GM18951 (cell line): Measurements from ENCODE around the gene C2orf92.

Experiments used
- POLR2A ChIP-seq: IDR thresholded peaks from 4 replicates; pipeline ENCODE4 v1.6.1; 2011; ENCODE audit warnings: mild to moderate bottlenecking; ENCODE audit not compliant: insufficient read length, insufficient read depth; ENCODE audit errors: extremely low read depth
- in situ Hi-C: fragments of 300-500 bp; cut with MboI; formaldehyde crosslinking; loops from one replicate; pipeline ENCODE4 v1.12.0; 2022; ENCODE audit warnings: low sequenced_read_pairs, mixed read lengths, inconsistent platforms; ENCODE audit not compliant: unreplicated experiment

The C2orf92 gene

DNA sequence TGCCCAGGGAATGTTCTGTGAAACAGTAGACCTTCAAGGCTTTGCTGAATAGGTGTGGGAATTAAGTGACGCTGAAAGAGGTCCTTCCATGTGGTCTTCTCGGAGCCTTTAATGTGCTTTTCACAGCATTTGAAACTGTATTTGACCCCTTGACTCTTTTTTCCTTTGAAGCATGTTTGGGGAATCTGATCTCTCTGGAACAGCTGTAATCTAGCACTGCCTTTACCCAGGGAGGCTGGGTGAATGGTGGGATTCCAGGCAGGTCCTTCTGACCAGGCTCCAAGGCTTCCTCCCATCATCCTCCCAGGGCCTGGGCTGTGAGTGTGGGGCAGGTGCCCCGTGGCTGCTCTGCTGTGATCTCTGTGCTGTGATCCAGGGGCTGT, 48.1 kb downstream of the C2orf92 start:
- TF ChIP-seq POLR2A: no peak
- in situ Hi-C loops: no loop called here

DNA sequence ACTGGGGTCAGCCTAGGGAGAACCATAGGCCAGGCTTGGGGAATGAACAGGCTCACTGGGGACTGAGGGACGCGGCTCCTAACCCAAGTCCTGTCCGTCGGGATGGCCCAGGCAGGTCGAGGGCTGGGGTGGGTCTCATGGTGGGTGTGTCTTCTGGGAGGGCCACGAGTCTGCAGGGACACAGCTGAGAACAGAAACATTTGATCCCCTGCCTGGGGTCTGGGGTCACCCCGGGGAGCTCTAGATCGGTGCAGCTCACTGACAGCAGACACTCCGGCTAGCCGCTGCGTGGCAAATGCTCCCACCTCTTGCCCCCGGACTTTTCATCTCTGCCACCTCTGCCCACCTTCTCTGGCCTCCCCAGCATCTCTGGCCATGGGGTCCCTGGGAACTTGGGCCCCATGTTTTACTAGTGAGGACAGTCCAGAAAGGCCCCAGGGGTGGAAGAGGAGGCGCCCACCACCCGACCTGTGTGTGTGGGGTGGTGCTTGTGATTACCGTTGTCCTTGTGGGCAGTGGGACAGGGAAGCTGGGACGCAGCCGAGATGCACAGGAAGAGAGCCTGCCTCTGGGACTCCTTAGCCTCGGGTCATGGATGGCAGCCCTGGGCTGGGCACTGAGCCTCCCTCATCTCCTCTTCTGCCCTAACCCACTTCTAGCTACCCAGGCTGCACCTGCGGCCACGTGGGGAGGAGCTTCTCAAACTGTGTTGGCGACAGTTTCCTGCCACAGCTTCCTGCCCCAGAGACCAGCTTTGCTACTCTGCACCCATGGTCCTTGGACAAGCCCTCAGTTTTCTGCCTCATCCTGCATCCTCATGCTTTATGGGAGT, 48.8 kb downstream of the C2orf92 start:
- in situ Hi-C loops: no loop called here
- no peak for TF ChIP-seq POLR2A

GRCh38 chr2:97718942-97719341, 49.4 kb downstream of the C2orf92 start:
- in situ Hi-C loops: no loop called here
- no peak for TF ChIP-seq POLR2A

- TF ChIP-seq POLR2A: no peak
- in situ Hi-C loops: no loop called here
Measured at GRCh38 chr2:97719362-97720155, 50.0 kb downstream of the C2orf92 start.

- no peak for TF ChIP-seq POLR2A
- in situ Hi-C loops: no loop called here
Measured at GRCh38 chr2:97720746-97721145, 51.2 kb downstream of the C2orf92 start.

GRCh38 chr2:97722227-97722626, 52.7 kb downstream of the C2orf92 start:
- in situ Hi-C loops: no loop called here
- no peak for TF ChIP-seq POLR2A

- in situ Hi-C loops: no loop called here
Measured at GRCh38 chr2:97723156-97724072, 53.9 kb downstream of the C2orf92 start.

GRCh38 chr2:97724073-97724410, 54.5 kb downstream of the C2orf92 start:
- in situ Hi-C loops: no loop called here
- no peak for TF ChIP-seq POLR2A

More at GRCh38 chr2:97723156-97724072, 53.9 kb downstream of the C2orf92 start:
- TF ChIP-seq POLR2A: no peak

DNA sequence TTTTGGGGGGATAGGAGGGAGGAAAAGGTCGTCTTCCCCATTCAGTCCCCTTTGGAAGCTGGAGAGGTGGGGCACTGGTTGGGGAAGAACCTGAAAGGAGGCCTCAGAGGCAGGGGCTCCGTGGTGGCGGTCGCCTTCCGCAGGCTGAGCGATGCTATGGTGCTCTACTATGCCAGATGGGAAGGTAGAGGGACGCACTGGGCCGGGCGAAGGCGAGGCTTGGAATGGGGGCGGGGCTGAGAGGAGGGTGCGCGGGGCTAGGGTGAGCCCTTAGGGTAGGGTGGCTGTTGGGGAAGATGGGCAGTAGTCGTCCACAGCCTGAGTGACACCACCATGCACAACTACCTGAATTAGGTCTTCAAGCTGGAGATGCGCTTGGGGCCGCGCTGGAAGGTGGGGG, 55.0 kb downstream of the C2orf92 start:
- in situ Hi-C loops: no loop called here
- TF ChIP-seq POLR2A: no peak

- in situ Hi-C loops: no loop called here
- no peak for TF ChIP-seq POLR2A
Measured at GRCh38 chr2:97724946-97725688, 55.6 kb downstream of the C2orf92 start.

DNA sequence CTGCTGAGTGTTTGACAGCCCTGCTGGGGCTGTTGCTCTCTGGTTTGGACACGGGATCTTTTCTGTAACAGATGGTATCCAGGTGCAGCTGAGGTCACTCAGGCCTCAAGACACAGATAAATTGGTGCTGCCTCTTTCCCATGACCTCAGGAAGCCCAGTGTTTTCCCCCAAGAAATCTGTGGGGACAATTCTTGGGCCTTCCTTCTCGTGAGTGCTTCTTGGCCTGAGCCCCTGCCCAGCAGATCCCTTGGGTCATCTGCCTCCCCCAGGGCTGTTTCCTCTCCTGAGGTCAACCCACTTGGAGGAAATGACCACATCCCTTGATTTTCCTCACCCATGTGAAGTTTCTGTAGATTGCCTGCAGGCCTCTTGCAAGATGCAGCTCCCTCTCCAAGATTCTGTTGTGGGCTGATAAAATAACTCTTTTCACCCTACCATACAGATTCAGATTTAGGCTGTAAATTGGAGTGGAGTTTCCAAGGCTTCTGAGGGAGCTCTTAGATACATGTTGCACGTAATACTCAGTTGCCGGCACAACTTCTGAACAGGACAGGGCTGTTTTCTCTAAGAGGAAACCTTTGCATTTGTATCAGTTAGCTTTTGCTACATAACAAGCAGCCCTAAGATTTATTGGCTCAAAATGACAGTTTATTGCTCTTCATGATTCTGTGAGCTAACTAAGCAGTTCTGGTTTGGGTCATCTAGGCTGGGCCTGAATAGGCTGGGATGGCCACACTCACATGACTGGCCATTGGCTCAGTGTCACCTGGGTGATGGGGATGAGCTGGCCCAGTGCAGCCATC, 57.0 kb downstream of the C2orf92 start:
- no peak for TF ChIP-seq POLR2A
- in situ Hi-C loops: no loop called here

DNA sequence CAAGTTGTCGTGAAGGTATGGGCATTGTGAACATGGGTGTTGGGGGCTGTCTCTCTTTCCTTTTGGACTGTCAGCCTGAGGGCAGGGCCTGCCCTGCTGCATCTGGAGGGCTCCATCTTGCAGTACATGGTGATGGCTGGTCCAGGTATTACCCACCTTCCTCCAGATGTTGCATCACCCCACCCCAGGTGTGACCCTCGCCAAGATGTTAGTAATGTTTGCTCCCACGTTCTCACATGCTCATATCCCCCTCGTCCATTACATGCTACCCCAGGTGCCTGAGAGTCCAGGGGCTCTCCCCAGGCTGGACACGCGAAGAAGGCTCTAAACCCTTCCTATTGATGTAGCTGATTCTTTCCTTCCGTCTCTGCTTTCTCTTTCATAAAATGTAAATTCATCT, 57.8 kb downstream of the C2orf92 start:
- in situ Hi-C loops: no loop called here
- no peak for TF ChIP-seq POLR2A
